HEK293 (cell line): ENCODE measurements around the gene IGSF1.

Experiments
- CTCF ChIA-PET: fragments of 350-600 bp; formaldehyde crosslinking; extraction: SDS; loops from one replicate; lab custom pipeline; 2021; ENCODE audit warnings: antibody characterized with exemption; lab: Yijun Ruan, JAX
- POLR2A ChIA-PET: fragments of 300-600 bp; formaldehyde crosslinking; extraction: SDS; loops from one replicate; lab custom pipeline; 2020; ENCODE audit warnings: antibody characterized with exemption, inconsistent platforms; lab: Yijun Ruan, JAX
- H3K27ac ChIP-seq: fragments of 200-500 bp; sonication (Bioruptor generic); 2 replicates; pipeline ENCODE4 v1.5.1; 2014; ENCODE audit warnings: low read depth, low read length, control low read depth, inconsistent platforms; ENCODE audit errors: extremely low read depth
- H3K36me3 ChIP-seq, 2 experiments: fragments of 200-500 bp in 1 of 2; sonication (Bioruptor generic) in 1 of 2; 1 replicate in 1 of 2; 2 replicates in 1 of 2; pipeline ENCODE4 v1.5.1; 2014 to 2017; ENCODE audit warnings: inconsistent platforms in 2 of 2, low read length in 2 of 2; ENCODE audit not compliant: control insufficient read depth in 2 of 2, insufficient read depth in 1 of 2
- H3K4me1 ChIP-seq: fragments of 200-500 bp; sonication (Bioruptor generic); 2 replicates; pipeline ENCODE4 v1.5.1; 2014; ENCODE audit warnings: mild to moderate bottlenecking, low read length, inconsistent platforms; ENCODE audit not compliant: control insufficient read depth, insufficient read depth
- H3K4me3 ChIP-seq: 2 replicates; pipeline ENCODE4 v1.5.1; 2011; ENCODE audit warnings: low read depth, mild to moderate bottlenecking, control low read depth, low read length, moderate library complexity
- H3K9me3 ChIP-seq: fragments of 200-500 bp; sonication (Bioruptor generic); 2 replicates; pipeline ENCODE4 v1.5.1; 2014; ENCODE audit warnings: low read depth, low read length, inconsistent platforms; ENCODE audit not compliant: control insufficient read depth, insufficient read depth
- HIC1 ChIP-seq: fragments of 450-650 bp; formaldehyde crosslinking; IDR thresholded peaks from 2 replicates; pipeline ENCODE4 v1.5.1; 2016; ENCODE audit warnings: missing biosample characterization, missing genetic modification characterization
- INSM2 ChIP-seq: fragments of 450-650 bp; formaldehyde crosslinking; IDR thresholded peaks from 2 replicates; pipeline ENCODE4 v1.5.1; 2016; ENCODE audit warnings: missing biosample characterization, missing genetic modification characterization
- KLF10 ChIP-seq: fragments of 450-650 bp; IDR thresholded peaks from 2 replicates; pipeline ENCODE4 v1.5.1; 2018; ENCODE audit warnings: missing biosample characterization, mild to moderate bottlenecking, missing genetic modification characterization
- TRIM28 ChIP-seq: IDR thresholded peaks from 2 replicates; pipeline ENCODE4 v1.6.1; 2011; ENCODE audit warnings: low read length, control low read depth, borderline replicate concordance
- ZBTB20 ChIP-seq: fragments of 450-650 bp; formaldehyde crosslinking; IDR thresholded peaks from 2 replicates; pipeline ENCODE4 v1.5.1; 2016; ENCODE audit warnings: missing biosample characterization, missing genetic modification characterization
- ZNF133 ChIP-seq: fragments of 450-650 bp; formaldehyde crosslinking; IDR thresholded peaks from 2 replicates; pipeline ENCODE4 v1.5.1; 2016; ENCODE audit warnings: missing biosample characterization, missing genetic modification characterization
- ZNF16 ChIP-seq: fragments of 450-650 bp; formaldehyde crosslinking; IDR thresholded peaks from 2 replicates; pipeline ENCODE4 v1.5.1; 2016; ENCODE audit warnings: low read depth, missing biosample characterization, missing genetic modification characterization
- ZNF280C ChIP-seq: fragments of 450-650 bp; formaldehyde crosslinking; IDR thresholded peaks from 2 replicates; pipeline ENCODE4 v1.5.1; 2016; ENCODE audit warnings: missing biosample characterization, missing genetic modification characterization
- ZNF280D ChIP-seq: fragments of 450-650 bp; formaldehyde crosslinking; IDR thresholded peaks from 2 replicates; pipeline ENCODE4 v1.5.1; 2016; ENCODE audit warnings: missing biosample characterization, missing genetic modification characterization
- ZNF341 ChIP-seq: fragments of 450-650 bp; formaldehyde crosslinking; IDR thresholded peaks from 2 replicates; pipeline ENCODE4; 2016; ENCODE audit warnings: low read depth, missing biosample characterization, missing genetic modification characterization
- ZNF350 ChIP-seq: fragments of 450-650 bp; formaldehyde crosslinking; IDR thresholded peaks from 2 replicates; pipeline ENCODE4 v1.5.0; 2017; ENCODE audit warnings: missing biosample characterization, mild to moderate bottlenecking, missing genetic modification characterization
- ZNF37A ChIP-seq: fragments of 450-650 bp; IDR thresholded peaks from 2 replicates; pipeline ENCODE4 v1.5.1; 2018; ENCODE audit warnings: missing biosample characterization, missing genetic modification characterization
- ZNF416 ChIP-seq: fragments of 450-650 bp; formaldehyde crosslinking; IDR thresholded peaks from 2 replicates; pipeline ENCODE4 v1.5.1; 2016; ENCODE audit warnings: missing biosample characterization, missing genetic modification characterization
- ZNF449 ChIP-seq: fragments of 450-650 bp; formaldehyde crosslinking; IDR thresholded peaks from 2 replicates; pipeline ENCODE4 v1.5.1; 2017; ENCODE audit warnings: missing biosample characterization, mild to moderate bottlenecking, missing genetic modification characterization, moderate library complexity
- ZNF488 ChIP-seq: fragments of 450-650 bp; formaldehyde crosslinking; IDR thresholded peaks from 2 replicates; pipeline ENCODE4 v1.5.1; 2016; ENCODE audit warnings: missing biosample characterization, missing genetic modification characterization
- ZNF544 ChIP-seq: fragments of 450-650 bp; formaldehyde crosslinking; IDR thresholded peaks from 2 replicates; pipeline ENCODE4 v1.5.0; 2017; ENCODE audit warnings: missing biosample characterization, missing genetic modification characterization
- ZNF610 ChIP-seq: fragments of 450-650 bp; formaldehyde crosslinking; IDR thresholded peaks from 2 replicates; pipeline ENCODE4 v1.5.1; 2016; ENCODE audit warnings: missing biosample characterization, missing genetic modification characterization, borderline replicate concordance
- ZNF623 ChIP-seq: fragments of 450-650 bp; formaldehyde crosslinking; IDR thresholded peaks from 2 replicates; pipeline ENCODE4 v1.5.1; 2016; ENCODE audit warnings: missing biosample characterization, missing genetic modification characterization
- ZNF624 ChIP-seq: fragments of 450-650 bp; formaldehyde crosslinking; IDR thresholded peaks from 2 replicates; pipeline ENCODE4 v1.5.1; 2017; ENCODE audit warnings: missing biosample characterization, missing genetic modification characterization
- ZNF658 ChIP-seq: fragments of 450-650 bp; formaldehyde crosslinking; IDR thresholded peaks from 2 replicates; pipeline ENCODE4; 2016; ENCODE audit warnings: missing biosample characterization, missing genetic modification characterization
- ZNF692 ChIP-seq: fragments of 450-650 bp; formaldehyde crosslinking; IDR thresholded peaks from 2 replicates; pipeline ENCODE4 v1.5.1; 2016; ENCODE audit warnings: missing biosample characterization, missing genetic modification characterization
- ZNF791 ChIP-seq: fragments of 450-650 bp; formaldehyde crosslinking; IDR thresholded peaks from 2 replicates; pipeline ENCODE4 v1.5.1; 2016; ENCODE audit warnings: missing biosample characterization, missing genetic modification characterization

Gene IGSF1

GRCh38 chrX:131317326-131317725 lies 28.2 kb upstream of the IGSF1 start (continued):
- TF ChIP-seq ZNF280C (tag by site-specific recombination): no peak
- no peak for TF ChIP-seq ZNF624 (tag by site-specific recombination)
- no peak for TF ChIP-seq ZNF544
- TF ChIP-seq, all 188 proteins: peak for 0

GRCh38 chrX:131316260-131316659 lies 27.2 kb upstream of the IGSF1 start:
- CTCF ChIA-PET: interaction anchor here (0.6 kb wide), 1 partner anchor 71 kb away, joined by 3 read pairs; no protein-coding TSS in a partner anchor
- TF ChIP-seq ZNF133 (tag by site-specific recombination) (no peak), ZNF658 (tag by site-specific recombination) (no peak), ZNF692 (no peak), INSM2 (no peak), ZNF350 (tag by site-specific recombination) (no peak), TRIM28 (no peak), ZNF610 (no peak), ZNF623 (tag by site-specific recombination) (no peak), ZNF16 (tag by site-specific recombination) (no peak), ZNF416 (tag by site-specific recombination) (no peak), ZBTB20 (tag by site-specific recombination) (no peak), KLF10 (tag by site-specific recombination) (no peak), ZNF791 (tag by site-specific recombination) (no peak), HIC1 (no peak), ZNF488 (tag by site-specific recombination) (no peak), ZNF280D (no peak), ZNF449 (tag by site-specific recombination) (no peak), ZNF37A (tag by site-specific recombination) (no peak), ZNF341 (tag by site-specific recombination) (no peak)

More at GRCh38 chrX:131316260-131316659, 27.2 kb upstream of the IGSF1 start:
- POLR2A ChIA-PET: no interaction called here
- H3K4me1 ChIP-seq: no peaks in the 10 kb centered on the region
- no peaks in the 10 kb centered on the region for H3K36me3 ChIP-seq
- no peak overlapping the region for H3K4me3 ChIP-seq
- H3K27ac ChIP-seq: no peak overlapping the region
- no peaks in the 10 kb centered on the region for H3K9me3 ChIP-seq
